Stimulated activated CD4-positive, alpha-beta T cell treated with anti-CD3 and anti-CD28 coated beads, Interleukin-4, amount 100 ng/mL, for 4 hours (primary cell): Measurements from ENCODE around the gene SERPINE3.

Experiments
- DNase-seq, 2 experiments: peaks; one replicate each; pipeline ENCODE4 v3.0.0-alpha.2; 2020

The SERPINE3 gene

DNA sequence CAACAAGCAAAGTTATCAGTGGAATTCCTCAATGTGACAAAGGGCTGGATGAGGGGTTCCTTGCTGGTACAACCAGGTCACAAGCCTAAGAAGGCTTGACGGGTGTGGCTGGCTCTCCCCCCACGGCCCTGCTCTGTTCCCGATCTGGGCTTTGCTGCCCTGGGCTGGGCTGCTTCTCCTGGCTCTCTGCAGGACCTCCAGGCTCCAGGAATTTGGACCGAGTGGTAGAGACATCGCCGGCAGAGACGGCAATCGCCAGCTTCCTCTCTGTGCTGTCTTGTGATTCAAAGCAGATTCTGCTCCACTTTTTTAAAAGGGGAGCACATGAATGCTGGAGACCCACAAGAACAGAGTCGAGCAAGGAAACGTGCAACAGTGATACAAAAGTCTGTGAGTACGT is at the start of gene SERPINE3:
Gene SERPINE3 (plus strand): TSS at position 338 of the 400 bp plus-strand sequence. CDS start 1,401 bp downstream, outside the sequence.
- no peak for DNase-seq

DNA sequence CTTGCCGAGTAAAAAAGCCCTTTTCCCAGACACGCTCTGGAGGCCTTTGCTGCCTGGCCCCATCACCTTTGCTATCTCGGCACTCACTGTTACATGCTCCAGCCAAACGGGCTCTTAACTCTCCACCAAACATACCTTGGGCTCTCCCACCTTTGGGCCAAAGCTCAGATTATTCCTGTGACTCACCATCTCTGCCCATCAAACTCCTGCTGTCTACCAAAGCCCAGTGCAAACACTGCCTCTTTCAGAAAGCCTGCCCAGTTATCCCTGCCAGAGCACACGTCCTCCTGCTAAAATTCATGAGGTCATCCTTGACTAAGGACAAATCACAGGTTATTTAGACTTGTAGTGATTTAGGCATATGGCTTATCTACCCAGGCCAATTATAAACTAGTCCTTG is 48.1 kb upstream of the SERPINE3 start:
- no peak for DNase-seq

DNA sequence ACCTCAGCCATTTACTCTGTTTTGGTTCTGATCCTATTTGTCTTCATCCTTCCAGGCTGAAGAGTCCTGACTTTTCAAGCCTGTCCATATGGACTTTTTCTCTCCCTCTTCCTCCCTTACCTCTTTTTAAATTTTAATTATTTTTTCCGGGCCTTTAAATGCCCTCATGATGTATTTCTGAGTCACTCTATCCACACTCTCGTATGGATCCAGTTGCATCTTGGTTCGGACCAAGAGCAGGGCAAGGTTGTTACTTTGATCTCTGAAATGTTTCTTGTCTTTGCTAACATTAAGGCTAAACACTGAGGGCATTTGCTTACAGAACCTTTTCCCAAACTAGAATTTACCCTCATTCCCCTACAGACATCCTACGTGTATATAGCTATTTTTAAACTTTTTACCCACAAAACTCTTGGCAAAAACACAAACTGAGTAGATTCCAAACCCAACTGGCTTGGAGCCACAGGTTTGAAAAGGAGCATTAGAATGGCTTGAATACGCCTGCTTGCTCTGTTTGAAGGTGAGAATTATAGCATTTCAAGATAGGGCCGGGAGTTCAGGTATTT is 47.4 kb upstream of the SERPINE3 start:
- DNase-seq, result no peak

DNA sequence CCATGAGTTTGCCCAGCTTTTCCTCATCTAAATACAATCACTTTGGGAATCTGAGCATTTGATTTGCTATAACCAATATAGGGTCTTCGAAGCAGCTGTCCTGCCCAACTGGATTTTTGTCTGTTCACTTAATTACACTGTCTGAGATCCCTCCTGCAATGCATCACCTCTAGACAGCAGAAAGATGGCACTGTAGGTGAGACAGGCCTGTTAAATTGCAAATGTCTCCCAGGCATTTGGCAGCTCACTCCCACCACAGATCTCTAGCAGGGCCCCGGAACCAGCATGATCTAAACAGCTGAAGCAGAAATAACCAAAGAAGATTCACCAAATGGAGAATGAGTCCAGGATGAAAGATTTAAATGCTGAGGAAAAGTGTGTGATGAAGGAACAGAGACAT is 41.9 kb upstream of the SERPINE3 start:
- DNase-seq, result no peak

DNA sequence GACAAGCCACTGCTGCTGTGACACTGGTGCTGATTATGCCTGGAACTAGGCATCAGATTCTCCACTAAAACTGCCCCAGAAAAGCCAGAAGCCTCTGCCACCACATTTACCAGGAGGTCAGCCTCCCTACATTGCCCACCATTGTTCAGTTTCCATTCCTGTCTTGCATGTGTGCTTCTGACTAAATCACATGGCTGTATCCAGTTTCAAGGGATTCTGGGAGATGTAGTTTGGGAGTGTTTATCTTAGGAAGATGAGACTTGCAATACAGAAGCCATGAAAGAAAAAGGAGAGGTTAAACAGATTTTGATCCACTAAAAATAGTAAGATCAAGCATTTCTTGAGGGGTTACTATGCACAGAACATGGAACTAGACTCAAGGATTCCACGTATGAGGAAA is 40.7 kb upstream of the SERPINE3 start:
- no peak for DNase-seq

DNA sequence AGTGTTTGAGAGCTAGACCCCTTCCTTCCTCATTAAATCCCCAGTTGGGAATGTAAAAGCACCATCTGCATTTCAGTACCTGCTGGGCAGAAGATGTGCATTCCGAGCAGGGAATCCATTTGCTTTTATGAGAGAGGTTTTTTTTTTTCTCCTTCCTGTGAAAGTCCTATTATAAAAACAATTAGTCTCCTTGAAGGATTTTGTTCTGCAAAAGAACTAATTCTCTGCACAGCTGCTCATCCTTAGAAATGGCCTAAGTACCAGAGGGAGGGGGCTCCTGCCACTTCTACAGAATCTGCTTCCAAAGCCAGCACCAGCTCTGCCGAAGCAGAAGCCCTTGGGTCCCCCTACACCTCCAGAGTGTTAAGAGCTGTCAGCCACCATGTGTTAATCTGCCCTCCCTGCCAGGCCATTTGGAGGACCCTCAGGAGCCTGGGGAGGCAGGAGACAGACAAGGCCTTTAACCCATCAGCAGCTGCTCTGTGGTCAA is 36.4 kb upstream of the SERPINE3 start:
- no peak for DNase-seq

DNA sequence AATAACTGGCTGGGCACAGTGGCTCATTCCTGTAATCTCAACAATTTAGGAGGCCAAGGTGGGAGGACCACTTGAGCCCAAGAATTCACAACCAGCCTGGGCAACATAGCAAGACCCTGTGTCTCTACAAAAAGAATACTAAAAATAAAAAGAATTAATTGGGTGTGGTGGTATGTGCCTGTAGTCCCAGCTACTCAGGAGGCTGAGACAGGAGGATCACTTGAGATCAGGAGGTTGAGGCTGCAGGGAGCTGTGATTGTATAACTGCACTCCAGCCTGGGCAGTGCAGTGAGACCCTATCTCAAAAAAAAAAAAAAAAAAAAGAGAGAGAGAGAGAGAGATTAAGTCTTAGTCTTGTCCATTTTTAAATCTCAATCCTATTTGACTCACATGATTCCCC is 35.6 kb upstream of the SERPINE3 start:
- no peak for DNase-seq

DNA sequence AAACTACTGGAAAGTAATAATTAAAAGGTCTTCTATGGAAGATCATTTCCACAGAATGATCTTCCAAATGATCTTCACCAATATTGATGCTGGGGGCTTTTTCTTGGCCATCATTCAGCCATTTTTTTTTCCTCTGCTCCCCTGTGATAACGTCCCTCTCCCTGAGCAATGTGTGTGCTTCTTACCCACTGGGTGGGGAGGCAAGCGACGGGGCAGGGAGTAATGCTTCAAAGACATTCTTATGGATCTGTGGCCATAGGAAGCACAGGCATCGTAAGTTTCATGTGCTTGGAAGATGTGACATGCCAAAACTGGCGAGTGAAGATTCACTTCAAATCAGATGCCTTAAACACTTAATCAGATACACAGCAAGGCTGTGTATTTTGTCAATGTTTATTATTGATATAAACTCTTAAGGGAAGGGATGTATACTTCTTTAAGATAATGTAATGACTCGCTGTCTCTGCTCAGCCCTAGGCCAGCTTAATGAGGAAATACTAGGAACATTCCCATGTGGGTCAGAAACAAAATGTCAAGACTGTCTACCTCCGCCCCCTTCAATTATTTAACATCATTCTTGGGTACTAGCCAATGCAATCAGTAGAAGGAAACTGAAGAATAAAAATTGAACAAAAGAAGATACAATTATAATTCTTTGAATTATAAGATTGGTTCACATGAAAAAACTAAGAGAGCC is 34.1 kb upstream of the SERPINE3 start:
- no peak for DNase-seq

DNA sequence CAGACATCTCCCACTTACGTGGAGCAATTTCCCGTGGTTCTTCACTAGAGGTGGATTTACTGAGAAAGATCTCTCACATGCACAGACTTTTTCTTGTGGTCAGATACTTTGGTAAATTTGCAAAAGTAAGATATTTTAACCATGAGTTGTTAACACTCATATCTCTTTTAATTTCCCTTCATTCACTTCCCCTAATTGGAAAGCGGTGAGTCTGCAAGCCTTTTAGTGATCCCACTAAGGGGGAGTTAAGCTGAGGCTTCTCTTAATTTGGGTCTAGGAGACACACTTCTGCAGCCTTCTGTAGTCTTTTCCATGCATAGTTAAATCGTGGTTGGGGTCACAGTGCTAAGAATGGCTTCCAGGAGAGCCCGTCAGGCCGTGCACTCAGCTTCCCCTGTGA is 30.7 kb upstream of the SERPINE3 start:
- no peak for DNase-seq

DNA sequence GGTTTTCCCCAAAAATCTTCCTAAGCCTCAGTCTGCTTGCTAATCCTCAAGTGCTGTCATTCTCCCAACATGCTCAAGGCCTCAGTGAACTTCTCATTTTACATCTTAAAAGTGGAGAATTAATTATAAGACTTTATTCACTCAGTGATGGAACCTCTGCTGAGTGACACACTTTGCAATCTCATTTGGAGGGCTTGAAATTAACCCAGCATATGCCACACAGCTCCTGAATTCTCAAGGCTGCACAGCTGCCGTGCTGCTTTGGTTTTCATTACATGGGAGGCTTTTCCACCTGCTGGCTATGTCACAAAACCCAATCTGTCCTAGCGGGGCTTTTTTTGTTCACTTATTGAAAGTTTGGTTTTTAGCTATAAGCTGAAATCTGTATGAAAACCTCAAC is 28.3 kb upstream of the SERPINE3 start:
- no peak for DNase-seq

DNA sequence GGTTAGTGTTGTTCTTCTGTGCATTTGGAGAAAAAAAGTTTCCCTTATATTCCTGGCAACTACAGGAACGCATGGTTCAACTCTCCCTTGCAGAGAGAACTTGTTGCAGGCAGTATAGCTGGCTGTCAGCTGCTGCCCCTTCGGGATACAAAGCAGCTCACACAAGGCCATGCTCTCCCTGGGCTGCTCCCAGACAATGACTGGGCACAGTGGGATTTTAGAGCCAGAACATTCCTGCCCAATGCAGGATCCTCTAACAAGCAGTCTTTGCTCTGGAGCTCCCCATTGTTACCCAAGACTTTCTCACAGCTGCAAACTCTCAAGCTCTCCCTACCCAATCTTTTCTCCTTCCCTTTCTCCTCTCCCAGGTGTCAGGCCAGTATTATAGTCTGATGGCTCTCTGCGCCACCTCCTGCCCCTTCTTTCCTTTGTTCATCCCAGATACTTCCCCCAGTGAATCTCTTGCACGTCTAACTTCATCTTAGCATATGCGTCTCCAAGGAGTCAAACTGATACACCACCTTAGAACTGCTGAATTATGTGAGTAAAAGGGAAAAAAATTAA is 27.5 kb upstream of the SERPINE3 start:
- no peak for DNase-seq

DNA sequence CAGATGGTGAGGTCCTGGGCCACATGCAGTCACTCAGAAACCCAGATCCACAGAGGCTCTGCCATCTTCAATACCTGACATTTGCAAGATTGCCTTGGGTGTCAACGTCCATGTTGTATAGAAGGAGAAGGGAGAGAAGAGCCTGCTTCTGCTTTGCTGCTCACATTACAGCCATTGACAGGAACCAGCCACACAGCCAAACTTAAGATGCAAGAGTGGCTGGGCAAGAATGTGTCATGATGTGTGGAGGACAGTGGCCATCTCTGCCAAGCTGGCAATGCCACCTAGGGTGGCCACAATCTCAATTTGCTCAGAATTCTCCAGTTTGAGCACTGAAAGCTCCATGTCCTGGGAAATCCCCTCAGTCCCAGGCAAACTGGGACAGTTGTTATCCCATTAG is 25.9 kb upstream of the SERPINE3 start:
- no peak for DNase-seq

DNA sequence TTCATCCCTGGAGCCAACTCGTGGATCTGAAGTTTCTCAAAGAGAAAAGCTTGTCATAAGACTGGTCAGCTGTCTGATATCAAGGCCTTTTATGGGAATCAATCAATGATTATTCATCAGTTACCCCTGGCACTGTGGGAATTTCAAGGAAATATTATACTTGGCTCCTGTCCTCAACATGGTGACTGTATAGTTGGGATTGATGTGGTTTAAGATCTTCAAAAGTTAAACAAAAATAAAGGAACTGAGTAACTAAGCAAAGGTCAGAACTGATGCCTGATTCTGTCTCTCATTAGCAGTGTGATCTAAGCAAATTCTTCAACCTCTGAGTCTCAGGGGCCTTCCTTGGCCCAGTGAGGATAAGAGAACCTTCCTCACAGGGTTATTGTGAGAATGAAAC is 22.2 kb upstream of the SERPINE3 start:
- DNase-seq, result no peak

DNA sequence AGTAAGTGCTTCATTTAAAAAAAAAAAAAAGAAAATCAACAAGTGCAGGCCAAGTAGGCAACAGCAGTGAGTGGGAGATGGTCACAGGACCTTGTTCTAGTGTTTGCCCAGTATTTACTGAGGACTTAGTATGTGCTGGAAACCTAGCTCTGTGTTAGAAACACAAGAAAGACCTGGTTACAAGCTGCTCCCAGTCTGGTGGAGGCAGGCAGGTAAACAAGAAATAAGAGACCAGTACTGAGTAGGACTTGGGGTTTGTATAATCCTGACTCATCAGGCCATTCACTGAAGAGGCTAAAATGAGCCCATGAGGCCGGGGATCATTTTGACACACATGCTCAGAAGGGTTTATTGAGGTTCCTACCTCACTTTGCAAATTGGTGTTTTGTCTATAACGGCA is 21.5 kb upstream of the SERPINE3 start:
- no peak for DNase-seq

DNA sequence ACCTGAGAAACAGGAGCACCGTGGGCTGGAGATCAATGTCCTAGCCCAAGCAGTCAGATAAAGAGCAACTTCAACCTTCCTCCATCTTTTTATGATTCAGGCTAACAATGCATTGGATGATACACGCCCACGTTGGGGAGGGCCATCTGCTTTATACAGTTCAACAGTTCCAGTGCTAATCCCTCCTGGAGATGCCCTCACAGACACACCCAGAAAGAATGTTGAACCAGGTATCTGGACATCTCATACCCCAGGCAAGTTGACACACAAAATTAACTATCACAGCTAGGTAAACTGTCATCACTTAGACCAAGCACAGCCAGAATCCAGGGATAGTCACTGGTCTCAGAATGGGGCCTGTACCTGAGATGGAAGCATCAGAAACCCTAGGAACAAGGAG is 20.6 kb upstream of the SERPINE3 start:
- no peak for DNase-seq

DNA sequence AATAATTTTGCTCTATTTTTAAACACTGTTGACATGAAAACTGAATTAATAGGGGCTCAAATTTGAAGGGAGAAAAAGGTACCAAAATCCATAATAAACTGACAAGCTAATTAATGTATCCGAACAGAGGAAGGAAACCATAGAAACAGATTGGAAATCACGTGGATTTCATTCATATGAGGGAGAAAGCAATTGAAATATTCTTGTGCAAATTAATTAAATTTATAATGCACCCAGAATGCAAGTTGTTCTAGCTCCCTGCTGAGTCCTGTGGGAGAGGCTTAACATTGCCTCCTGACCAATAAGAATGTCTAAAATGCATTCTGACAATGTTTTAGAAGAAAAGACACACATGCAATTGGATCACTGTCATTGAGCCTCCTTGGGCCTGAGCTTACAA is 17.7 kb upstream of the SERPINE3 start:
- no peak for DNase-seq

DNA sequence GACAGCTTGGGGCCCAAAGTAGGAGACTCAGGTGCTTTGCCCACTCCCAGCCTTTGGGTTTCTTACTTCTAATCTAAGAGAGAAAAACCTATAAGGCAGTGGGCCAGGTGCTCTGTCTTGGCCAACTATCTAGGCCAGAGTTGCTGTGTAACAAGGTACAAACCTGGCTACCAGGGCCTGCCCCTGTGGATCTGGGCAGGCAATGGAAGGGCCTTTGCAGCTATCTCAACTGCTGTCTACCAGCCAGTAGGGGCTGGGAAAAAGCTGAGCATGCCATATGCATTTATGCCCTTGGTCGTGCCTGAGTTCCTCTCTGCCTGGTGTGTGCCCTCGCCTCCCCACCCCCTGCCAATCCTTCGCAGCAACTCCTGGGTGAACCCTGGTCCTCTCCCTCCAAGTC is 16.7 kb upstream of the SERPINE3 start:
- no peak for DNase-seq

DNA sequence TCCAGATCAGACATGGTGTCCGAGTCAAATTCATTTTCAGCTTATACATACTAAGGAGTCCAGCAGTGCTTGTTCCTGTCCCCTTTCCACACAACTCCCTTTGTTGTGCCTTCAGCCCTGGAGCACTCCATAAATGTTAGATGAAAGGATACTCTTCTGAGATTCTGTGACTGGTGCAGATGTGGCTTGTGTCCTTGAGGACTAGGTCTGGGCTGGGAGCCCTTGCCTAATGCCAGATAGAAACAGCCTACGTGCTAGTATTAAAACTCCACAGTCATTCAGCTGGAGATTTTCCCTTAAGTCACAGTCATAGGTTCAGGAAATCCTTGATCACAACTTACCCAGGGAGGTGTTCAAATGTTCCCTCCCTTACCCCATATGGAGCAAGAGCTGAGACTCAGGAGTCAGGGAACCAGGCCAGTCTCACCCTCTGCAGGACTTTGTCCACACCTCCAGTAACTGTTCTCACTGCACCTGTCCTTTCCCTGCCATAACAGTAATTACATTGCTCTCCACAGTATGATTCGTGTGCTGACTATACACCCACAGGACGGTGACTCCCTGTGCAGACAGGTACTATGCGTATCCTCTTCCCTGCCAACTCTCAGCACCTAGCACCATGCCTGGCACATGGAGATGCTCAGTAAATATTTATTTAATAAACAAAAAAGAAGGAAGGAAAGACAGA is 15.5 kb upstream of the SERPINE3 start:
- no peak for DNase-seq

DNA sequence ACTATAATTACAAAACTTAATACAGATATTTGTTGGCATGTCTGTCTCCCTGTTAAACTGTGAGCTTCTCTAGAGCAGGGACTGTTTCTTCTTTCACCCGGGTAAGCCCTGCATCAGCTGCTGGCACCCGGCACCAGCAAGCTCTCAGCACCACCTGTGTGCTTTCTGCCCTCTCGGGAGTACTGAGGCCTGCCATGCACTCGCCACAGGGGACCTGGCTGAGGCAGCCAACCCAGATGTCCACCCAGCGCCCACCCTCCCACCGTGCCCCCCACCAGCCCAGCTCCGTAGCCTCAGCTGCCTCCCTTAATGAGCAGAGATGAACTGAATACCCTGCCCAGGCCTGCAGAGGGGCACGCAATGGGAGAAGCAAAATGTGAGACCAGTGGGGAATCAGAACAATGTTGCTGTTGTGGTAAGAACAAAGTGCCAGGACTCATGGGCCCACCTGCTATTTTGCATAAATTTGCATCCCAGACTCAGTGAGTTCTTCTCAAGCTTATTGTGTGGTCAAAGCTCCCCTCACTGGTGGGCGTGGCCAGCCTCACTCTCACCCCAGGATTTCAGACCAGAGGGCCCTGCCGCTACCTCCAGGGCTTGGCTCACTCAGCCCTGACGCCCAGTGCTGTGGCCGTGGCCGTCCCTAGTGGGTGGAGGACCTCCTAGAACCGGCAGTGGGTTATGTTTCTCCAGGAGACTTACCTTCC is 14.6 kb upstream of the SERPINE3 start:
- no peak for DNase-seq

DNA sequence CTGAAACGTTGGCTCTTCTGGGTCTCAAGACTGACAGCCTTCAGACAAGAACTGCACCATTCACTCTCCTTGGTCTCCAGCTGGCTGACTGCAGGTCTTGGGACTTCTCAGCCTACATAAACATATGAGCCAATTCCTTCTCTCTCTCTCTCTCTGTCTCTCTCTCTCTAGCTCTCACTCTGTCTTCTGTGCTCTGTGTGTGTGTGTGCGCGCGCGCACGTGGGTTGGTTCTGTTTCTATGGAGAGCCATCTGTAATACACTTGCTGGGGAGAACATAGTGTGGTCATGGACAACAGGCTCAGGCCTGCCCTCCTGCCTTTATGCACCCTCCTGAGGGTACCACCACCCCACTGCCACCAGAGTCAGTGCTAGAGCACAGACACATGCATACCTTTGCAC is 13.7 kb upstream of the SERPINE3 start:
- no peak for DNase-seq

DNA sequence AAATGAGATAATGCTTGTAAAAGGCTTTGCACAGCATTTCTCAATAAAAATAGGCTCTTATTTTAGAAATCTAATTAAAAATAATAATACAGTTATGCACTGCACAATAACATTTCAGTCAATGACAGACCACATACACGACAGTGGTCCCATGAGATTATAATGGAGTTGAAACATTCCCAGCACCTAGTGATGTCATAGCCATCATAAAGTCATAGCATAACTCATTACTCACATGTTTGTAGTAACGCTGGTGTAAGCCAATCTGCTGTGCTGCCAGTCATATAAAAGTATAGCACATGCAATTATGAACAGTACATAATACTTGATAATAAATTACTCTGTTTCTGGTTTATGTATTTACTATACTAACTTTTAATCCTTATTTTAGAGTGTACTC is 12.7 kb upstream of the SERPINE3 start:
- no peak for DNase-seq

DNA sequence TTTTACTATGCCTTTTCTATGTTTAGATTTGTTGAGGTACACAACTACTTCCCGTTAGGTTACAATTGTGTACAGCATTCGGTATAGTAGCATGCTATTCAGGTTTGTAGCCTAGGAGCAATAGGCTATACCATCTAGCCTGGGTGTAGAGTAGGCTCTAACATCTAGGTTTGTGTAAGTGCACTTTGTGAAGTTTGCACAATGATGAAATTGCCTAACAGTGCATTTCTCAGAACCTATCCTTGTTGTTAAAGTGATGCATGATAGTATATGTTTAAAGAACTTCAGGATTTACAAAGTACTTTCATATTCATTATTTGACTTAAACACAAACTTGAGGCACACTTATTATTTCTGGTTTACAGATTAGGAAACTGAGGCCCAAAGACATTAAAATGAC is 11.5 kb upstream of the SERPINE3 start:
- no peak for DNase-seq

DNA sequence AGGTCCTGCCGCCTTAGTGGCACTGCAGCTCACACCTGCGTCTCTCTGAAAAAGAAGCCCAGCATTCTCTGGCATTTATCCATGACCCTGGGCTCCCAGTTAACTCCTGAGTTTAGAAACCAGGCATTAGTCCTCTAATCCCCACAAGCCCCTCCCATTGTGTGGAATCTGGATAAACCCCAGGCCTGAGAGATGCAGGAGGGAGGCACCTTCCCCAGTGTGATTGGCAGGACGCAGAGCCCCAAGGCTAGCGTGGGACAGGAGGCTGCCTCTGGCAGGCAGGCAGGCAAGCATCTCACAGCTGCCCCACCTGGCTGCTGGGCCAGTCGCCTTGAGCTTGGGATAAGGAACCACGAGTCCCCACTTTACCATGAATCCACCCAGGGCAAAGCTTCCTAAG is 11.0 kb upstream of the SERPINE3 start:
- DNase-seq, result no peak
